Tibial nerve (tissue), 3 donors: ENCODE data around the gene TMEM123.

Source experiments
- POLR2A ChIP-seq, 2 donors: fragments of 450-650 bp; IDR thresholded peaks; one replicate each; pipeline ENCODE4 v1.6.1; 2017; ENCODE audit warnings: antibody characterized with exemption in 2 of 2, mild to moderate bottlenecking in 2 of 2, moderate library complexity in 2 of 2
- TF ChIP-seq, protein P1 (sequence below), 5 experiments: fragments of 200-600 bp in 3 of 5; fragments of 450-650 bp in 2 of 5; sonication (generic) in 3 of 5; IDR thresholded peaks; one replicate each; pipeline ENCODE4 v1.5.1; 2016 to 2019; ENCODE audit warnings: antibody characterized with exemption in 5 of 5, mild to moderate bottlenecking in 3 of 5, moderate library complexity in 2 of 5

DNA sequence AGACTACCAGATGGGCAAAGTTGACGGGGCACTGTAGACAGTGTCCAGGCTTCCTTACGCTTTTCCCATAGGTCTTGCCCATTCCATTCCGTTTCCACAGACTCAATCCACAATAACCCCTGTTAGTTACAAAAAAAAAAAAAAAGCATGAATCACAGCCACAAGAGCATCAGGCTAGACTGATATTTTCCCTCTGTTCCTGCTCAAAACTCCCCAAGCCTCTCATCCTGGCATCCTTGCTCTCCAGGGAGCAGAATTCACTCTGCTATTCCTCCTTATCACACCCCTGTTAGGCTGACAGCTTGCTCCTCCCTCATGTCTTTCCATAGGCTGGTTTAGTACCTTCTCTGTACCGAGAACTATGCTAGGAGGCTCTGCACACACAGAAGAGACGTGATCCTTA, 42.2 kb downstream of the TMEM123 start:
- TF ChIP-seq POLR2A (IDR thresholded peaks at IDR 0.05) = no peak
- TF ChIP-seq, protein P1, sequence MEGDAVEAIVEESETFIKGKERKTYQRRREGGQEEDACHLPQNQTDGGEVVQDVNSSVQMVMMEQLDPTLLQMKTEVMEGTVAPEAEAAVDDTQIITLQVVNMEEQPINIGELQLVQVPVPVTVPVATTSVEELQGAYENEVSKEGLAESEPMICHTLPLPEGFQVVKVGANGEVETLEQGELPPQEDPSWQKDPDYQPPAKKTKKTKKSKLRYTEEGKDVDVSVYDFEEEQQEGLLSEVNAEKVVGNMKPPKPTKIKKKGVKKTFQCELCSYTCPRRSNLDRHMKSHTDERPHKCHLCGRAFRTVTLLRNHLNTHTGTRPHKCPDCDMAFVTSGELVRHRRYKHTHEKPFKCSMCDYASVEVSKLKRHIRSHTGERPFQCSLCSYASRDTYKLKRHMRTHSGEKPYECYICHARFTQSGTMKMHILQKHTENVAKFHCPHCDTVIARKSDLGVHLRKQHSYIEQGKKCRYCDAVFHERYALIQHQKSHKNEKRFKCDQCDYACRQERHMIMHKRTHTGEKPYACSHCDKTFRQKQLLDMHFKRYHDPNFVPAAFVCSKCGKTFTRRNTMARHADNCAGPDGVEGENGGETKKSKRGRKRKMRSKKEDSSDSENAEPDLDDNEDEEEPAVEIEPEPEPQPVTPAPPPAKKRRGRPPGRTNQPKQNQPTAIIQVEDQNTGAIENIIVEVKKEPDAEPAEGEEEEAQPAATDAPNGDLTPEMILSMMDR (IDR thresholded peaks at IDR 0.05) = no peak
